Thyroid gland (tissue), 4 donors: ENCODE measurements around the gene SREBF2. TPM values are rescaled to one million over a fixed set of nuclear protein-coding genes. Genes with fewer than 3 reads are reported as not detected.

Source experiments
- DNase-seq, 2 donors: peaks; one replicate each; pipeline ENCODE4 v3.0.0-alpha.2; 2019
- H3K27ac ChIP-seq, 3 donors: fragments of 200-600 bp; sonication (generic); 1 replicate in 2 of 3; 2 replicates in 1 of 3; pipeline ENCODE4 v1.5.1; 2016 to 2019; ENCODE audit warnings: mild to moderate bottlenecking in 1 of 3, moderate library complexity in 1 of 3
- H3K27me3 ChIP-seq: fragments of 200-600 bp; sonication (generic); one replicate; pipeline ENCODE4 v1.5.1; 2019
- H3K36me3 ChIP-seq, 2 donors: fragments of 200-600 bp; sonication (generic); one replicate each; pipeline ENCODE4 v1.5.1; 2016 to 2019
- H3K4me1 ChIP-seq, 2 donors: fragments of 200-600 bp; sonication (generic); one replicate each; pipeline ENCODE4 v1.5.1; 2017 to 2019
- H3K4me3 ChIP-seq, 3 donors: fragments of 200-600 bp; sonication (generic); replicated peaks in 1 of 3; 1 replicate in 2 of 3; 2 replicates in 1 of 3; pipeline ENCODE4 v1.5.1; 2016; ENCODE audit warnings: mild to moderate bottlenecking in 1 of 3
- H3K9me3 ChIP-seq: fragments of 200-600 bp; sonication (generic); one replicate; pipeline ENCODE4 v1.5.1; 2017
- POLR2A ChIP-seq, 2 donors: fragments of 450-650 bp; IDR thresholded peaks; one replicate each; pipeline ENCODE4 v1.6.1; 2017; ENCODE audit warnings: antibody characterized with exemption in 2 of 2, mild to moderate bottlenecking in 2 of 2, moderate library complexity in 1 of 2
- WGBS, 2 donors: methylation state at CpG; one replicate each; pipeline ENCODE4 v1.1.5; 2017; 5-methylcytosine and 5-hydroxymethylcytosine counted together
- intact Hi-C: fragments of 100-400 bp; cut with DNase I; formaldehyde crosslinking; loops from one replicate; pipeline ENCODE4 v1.15.1; 2023
- total RNA-seq, 4 donors: library from RNA; depleted of rRNA; stranded (reverse); fragments of >200 nt; gene quantifications; one replicate each; pipeline ENCODE4 v1.2.3, GENCODE V29; 2016
- TF ChIP-seq, protein P1 (sequence below), 6 experiments: fragments of 200-600 bp in 3 of 6; fragments of 450-650 bp in 3 of 6; sonication (generic) in 3 of 6; IDR thresholded peaks; one replicate each; pipeline ENCODE4 v1.5.1; 2016 to 2019; ENCODE audit warnings: antibody characterized with exemption in 6 of 6, mild to moderate bottlenecking in 2 of 6, inconsistent platforms in 1 of 6, moderate library complexity in 1 of 6

Gene SREBF2
- total RNA-seq, 4 donors from 2014 or later = 34.4 to 91.8 (median 63.7) TPM

DNA sequence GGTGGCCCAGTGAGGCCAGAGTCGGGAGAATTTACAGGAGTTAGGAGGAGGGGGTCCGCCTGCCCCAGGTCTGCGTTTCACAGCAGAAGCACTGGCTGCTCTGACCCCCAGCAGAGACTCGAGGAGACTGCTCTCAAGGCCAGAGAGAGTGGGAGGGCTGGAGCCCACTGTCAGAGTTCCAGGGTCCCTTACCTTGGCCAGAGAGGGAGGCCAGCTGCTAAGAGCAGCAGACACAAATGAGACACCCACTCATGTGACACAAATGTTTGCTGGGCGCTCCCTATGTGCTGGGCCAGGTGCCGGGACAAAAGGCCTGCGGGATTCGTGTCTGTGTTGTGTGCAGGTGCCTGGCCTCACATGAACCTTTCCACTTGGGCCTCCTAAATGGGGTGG, 96.5 kb downstream of the SREBF2 start:
- Histone ChIP-seq H3K4me3 (no peak overlapping the region), H3K36me3 (no peaks in the 10 kb centered on the region), H3K27ac (no peak overlapping the region), H3K27me3 (peaks cover 6% of the 10 kb centered on the region), H3K4me1 (peaks cover 0 to 10% of the 10 kb centered on the region in 2 donors), H3K9me3 (no peaks in the 10 kb centered on the region)
- 78% methylated on average over 7 to 8 of the region's 8 CpGs for whole genome bisulfite sequencing, 2 donors
- TF ChIP-seq POLR2A (IDR thresholded peaks at IDR 0.05) = no peak
- TF ChIP-seq, protein P1, sequence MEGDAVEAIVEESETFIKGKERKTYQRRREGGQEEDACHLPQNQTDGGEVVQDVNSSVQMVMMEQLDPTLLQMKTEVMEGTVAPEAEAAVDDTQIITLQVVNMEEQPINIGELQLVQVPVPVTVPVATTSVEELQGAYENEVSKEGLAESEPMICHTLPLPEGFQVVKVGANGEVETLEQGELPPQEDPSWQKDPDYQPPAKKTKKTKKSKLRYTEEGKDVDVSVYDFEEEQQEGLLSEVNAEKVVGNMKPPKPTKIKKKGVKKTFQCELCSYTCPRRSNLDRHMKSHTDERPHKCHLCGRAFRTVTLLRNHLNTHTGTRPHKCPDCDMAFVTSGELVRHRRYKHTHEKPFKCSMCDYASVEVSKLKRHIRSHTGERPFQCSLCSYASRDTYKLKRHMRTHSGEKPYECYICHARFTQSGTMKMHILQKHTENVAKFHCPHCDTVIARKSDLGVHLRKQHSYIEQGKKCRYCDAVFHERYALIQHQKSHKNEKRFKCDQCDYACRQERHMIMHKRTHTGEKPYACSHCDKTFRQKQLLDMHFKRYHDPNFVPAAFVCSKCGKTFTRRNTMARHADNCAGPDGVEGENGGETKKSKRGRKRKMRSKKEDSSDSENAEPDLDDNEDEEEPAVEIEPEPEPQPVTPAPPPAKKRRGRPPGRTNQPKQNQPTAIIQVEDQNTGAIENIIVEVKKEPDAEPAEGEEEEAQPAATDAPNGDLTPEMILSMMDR (IDR thresholded peaks at IDR 0.05) = no peak
- intact Hi-C loops = no loop called here
- no peak for DNase-seq

DNA sequence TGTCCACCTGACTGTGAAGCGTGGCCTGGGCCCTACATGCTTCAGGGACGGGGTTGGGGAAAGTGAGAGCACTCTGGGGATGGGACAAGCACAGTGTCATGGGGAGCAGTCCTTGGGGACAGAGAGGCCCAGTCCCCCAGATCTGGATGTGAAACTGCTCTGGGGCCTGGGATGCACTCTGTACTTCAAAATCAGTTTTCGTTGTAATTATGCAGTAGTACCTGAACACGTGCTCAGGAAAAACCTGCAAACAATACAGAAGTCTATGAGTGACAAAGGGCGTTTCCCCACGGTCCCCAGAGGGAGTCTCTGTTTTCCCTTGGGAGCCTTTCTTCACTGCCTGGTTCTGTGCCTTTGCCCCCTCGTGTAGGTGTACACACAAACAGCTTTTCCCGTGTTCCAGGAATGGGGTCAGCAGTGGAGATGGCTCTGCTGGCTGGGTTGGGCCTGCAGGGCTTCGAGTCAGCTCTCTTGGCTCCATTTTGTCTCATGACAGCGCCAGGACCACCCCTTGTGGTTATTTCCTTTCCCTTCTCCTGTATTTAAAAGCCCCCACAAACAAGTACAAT, 98.9 kb downstream of the SREBF2 start:
- H3K27ac ChIP-seq = no peak overlapping the region
- intact Hi-C loops = no loop called here
- TF ChIP-seq, protein P1 (IDR thresholded peaks at IDR 0.05) = no peak
- no peak for TF ChIP-seq POLR2A (IDR thresholded peaks at IDR 0.05)
- no peaks in the 10 kb centered on the region for H3K9me3 ChIP-seq
- DNase-seq = no peak
- WGBS, 2 donors = 79 to 89% methylated on average over 10 of the region's 10 CpGs
- no peaks in the 10 kb centered on the region for H3K27me3 ChIP-seq
- peaks cover 0 to under 1% of the 10 kb centered on the region in 2 donors for H3K4me1 ChIP-seq
- no peaks in the 10 kb centered on the region for H3K36me3 ChIP-seq
- H3K4me3 ChIP-seq = no peak overlapping the region

DNA sequence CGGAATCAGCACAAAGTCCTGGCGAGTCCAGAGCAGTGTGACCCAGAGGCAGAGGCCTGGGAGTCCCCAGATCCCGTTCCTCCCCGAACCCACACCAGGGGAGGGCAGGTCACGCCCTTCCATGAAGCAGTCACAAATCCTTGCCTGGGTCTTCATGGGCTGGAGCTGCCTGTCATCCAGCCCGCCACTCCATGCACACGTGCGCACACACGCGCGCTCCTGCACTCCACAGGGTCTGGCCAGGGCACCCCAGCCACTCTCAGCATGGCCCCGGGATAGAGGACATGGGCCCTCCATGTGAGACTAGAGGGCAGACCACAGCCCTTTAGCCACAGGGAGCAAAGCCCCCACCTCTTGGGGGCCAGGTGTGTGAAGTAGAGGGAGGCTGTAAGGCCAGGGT, 99.4 kb downstream of the SREBF2 start:
- H3K9me3 ChIP-seq = no peaks in the 10 kb centered on the region
- WGBS, 2 donors = 95 to 100% methylated on average over 10 to 12 of the region's 12 CpGs
- H3K27ac ChIP-seq = no peak overlapping the region
- no peak for DNase-seq
- no peaks in the 10 kb centered on the region for H3K4me1 ChIP-seq
- no peak overlapping the region for H3K4me3 ChIP-seq
- no peaks in the 10 kb centered on the region for H3K27me3 ChIP-seq
- H3K36me3 ChIP-seq = no peaks in the 10 kb centered on the region
- TF ChIP-seq, protein P1 (IDR thresholded peaks at IDR 0.05) = no peak
- TF ChIP-seq POLR2A (IDR thresholded peaks at IDR 0.05) = no peak
- intact Hi-C loops = no loop called here

DNA sequence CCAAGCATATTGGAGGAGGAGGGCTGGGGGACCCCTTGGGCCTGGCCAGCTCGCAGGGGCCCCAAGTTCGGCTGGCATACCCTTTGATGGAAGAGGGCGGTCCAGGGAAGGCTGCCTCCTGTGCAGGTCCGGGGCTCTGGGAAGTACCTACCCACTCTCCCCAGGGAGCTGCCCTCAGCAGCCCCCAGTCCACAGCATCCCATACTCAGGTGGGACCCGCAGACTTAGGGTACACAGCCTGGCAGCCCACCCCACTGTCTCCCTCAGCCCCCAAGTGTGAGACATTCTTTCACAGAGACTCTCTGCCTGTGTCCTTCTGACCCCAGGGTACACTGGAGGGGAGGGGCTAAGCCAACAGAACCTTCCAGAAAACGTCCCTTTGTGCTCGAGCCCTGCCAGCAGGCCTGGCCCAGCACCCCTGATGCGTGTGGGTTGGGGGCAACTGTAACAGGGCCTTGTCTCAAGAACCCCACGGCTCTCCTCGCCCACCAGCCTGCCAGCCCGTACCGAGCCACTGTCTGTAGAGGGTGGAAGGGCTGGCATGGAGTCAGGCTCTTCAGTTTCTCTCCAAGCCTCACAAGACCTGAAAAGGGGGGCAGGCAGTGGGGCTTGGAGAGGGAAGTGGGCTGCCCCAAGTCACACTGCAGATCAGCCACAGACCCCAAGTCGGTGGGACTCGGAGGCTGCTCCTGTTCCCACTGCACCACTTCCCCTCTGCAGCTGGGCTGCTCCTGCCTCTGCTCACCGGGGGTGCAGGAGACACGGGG, 100.7 kb downstream of the SREBF2 start:
- no peak overlapping the region for H3K27ac ChIP-seq
- WGBS, 2 donors = 80 to 87% methylated on average over 10 to 11 of the region's 16 CpGs
- no peaks in the 10 kb centered on the region for H3K9me3 ChIP-seq
- DNase-seq = no peak
- intact Hi-C loops = no loop called here
- H3K4me1 ChIP-seq = no peaks in the 10 kb centered on the region
- TF ChIP-seq, protein P1 (IDR thresholded peaks at IDR 0.05) = no peak
- no peak for TF ChIP-seq POLR2A (IDR thresholded peaks at IDR 0.05)
- H3K4me3 ChIP-seq = no peak overlapping the region
- no peaks in the 10 kb centered on the region for H3K36me3 ChIP-seq
- no peaks in the 10 kb centered on the region for H3K27me3 ChIP-seq

DNA sequence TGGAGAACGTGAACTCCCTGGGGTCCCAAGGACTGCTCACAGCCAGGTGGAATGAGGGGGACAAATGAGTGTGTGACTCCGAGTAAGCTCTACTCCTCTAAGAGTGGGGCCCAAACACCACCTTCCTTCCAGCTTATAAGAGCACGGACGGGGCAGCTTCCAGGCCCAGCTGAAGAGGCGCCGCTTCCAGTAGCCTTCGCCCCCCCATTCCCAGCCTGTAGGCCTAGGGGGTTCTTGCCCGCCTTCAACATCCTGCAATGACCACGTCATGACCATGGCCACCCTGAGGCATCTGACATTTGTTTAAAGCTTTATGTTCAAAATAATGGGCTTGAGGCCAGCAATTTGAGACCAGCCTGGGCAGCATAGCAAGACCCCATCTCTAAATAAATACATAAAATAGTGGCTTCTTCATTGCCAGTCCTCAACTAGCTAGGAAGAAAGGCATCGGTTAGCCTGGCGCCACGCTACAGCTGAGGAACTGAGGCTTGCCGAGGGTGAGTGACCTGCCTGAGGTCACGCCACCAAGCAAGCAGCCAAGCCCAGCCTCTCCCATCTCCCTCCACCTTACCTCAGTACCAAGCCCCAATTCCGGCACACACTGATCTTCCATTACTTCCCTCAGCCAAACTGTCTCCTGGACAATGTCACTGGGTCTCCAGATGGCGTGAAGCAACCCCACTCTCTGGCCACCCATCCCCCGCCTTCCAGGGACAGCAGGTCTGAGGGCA, 101.5 kb downstream of the SREBF2 start:
- Histone ChIP-seq H3K4me1 (no peaks in the 10 kb centered on the region), H3K27ac (no peak overlapping the region), H3K36me3 (no peaks in the 10 kb centered on the region), H3K9me3 (no peaks in the 10 kb centered on the region), H3K4me3 (no peak overlapping the region), H3K27me3 (no peaks in the 10 kb centered on the region)
- no peak for DNase-seq
- WGBS, 2 donors = 95 to 98% methylated on average over 17 of the region's 17 CpGs
- TF ChIP-seq, protein P1 (IDR thresholded peaks at IDR 0.05) = no peak
- TF ChIP-seq POLR2A (IDR thresholded peaks at IDR 0.05) = no peak
- intact Hi-C loops = no loop called here
